ENCODE results near the gene ZNF740. TPM values are rescaled to one million over a fixed set of nuclear protein-coding genes. Genes with fewer than 3 reads are reported as not detected.

The ZNF740 gene
- total RNA-seq, 1 donor from 2014 or later, result 5.9 TPM

DNA sequence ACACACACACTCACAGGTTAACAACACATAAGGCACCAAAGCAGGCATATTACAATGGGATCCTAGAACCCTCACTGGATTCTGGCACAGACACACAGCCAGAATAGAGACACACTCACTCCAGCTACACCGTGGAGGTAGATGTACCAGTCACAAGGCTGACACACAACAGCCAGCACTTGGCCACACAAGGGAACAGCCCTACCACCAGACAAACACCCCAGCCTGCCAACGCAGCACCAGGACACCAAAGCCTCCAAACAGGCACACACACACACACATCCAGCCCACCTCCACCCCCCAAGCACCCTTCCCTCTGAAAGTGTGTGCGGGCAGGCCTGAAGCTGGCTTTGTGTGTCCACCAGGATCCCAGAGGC is 37.4 kb downstream of the ZNF740 start:
- DNase-seq (ENCODE audit: low spot score in 2 of 2), result no peak

DNA sequence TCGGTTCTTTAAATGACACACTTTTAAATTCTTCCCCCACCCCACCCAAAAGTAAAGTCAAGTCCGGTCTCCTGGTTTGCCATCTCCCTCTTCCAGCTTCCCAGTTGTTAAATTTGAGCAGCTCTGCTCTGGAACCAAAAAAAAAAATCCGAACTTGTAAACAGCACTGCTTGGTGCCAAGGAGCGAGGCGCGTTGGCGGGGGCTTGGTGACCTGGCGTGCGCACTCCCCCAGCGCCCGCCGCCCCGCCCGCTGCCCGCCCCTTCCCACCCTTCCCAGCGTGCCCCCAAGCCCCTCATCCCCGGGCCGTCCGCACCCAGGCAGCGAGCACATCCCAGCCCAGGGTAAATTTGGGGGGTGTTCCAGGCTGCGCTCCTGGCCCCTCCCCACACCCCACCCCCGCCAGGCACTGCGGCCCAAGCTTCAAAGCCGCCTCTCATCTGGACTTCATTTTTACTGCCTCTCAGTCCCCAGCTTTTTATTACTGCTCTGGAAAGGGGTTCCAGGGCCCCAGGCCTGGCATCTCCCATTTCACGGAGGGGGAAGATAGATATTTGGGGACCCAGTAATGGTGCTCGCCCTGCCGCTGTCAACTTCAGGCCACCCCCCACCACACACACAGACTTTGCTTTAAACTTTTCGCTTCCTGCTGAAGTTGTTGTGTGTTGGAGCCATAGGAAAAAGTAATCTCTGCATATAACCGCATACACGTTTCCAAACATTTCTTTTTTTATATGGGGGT is 38.2 kb downstream of the ZNF740 start:
- H3K27me3 ChIP-seq, result no peaks in the 10 kb centered on the region
- TF ChIP-seq CTCF (IDR thresholded peaks at IDR 0.05), result no peak
- no peaks in the 10 kb centered on the region for H3K9me3 ChIP-seq
- DNase-seq (ENCODE audit: low spot score in 2 of 2), result no peak
- H3K27ac ChIP-seq, result peak overlapping the region; percentile 80 to 96
- peaks cover 14 to 19% of the 10 kb centered on the region in 2 donors for H3K36me3 ChIP-seq
- peak overlapping the region; percentile 85 to 90 for H3K4me3 ChIP-seq
- intact Hi-C loops (cut with DNase I), result loop anchor here (2.0 kb wide), 1 partner anchor 76 kb away; the partner anchor contains the start of gene PFDN5
- peaks cover 24 to 42% of the 10 kb centered on the region in 2 donors for H3K4me1 ChIP-seq

More for the DNA sequence above, 37.4 kb downstream of the ZNF740 start:
- intact Hi-C loops (cut with DNase I), result loop anchor here (2.0 kb wide), 1 partner anchor 77 kb away; the partner anchor contains the start of gene PFDN5
- Histone ChIP-seq H3K27ac (peak overlapping the region; percentile 80 to 96), H3K4me1 (peaks cover 16 to 34% of the 10 kb centered on the region in 2 donors), H3K36me3 (peaks cover 20 to 27% of the 10 kb centered on the region in 2 donors), H3K27me3 (no peaks in the 10 kb centered on the region), H3K4me3 (peak overlapping the region; percentile 85 to 90), H3K9me3 (no peaks in the 10 kb centered on the region)
- no peak for TF ChIP-seq CTCF (IDR thresholded peaks at IDR 0.05)

DNA sequence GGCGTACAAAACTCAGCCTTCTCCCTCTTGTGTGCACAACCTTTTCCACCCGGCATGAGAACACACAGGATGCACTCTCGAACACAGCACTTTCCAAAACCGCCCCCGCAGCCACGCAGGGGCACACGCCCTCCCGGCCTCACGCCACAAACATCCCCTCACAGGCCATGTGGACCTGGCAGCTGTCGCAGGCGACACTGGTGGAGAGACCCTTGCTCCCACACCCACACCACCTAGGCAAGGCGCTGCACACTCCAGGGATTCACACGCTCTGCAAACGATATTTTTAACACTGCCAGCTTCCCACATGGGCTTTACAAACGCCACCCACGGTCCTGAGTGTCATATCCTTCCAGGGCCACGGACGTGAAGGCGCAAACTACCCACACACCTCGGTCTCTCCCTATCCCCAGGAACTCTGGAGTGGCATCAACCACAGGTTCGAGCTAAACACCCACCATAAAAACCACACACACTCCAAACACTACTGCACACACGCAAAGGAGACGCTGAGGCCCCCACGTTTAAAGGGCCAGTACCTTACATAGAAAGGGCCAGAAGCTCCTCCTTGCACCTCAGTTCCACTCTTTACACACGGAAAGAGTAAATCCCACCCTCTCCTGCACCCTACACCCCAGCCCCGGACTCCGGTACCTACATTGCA is 38.9 kb downstream of the ZNF740 start:
- peak overlapping the region; percentile 80 to 96 for H3K27ac ChIP-seq
- intact Hi-C loops (cut with DNase I), result loop anchor here (2.0 kb wide), 1 partner anchor 75 kb away; the partner anchor contains the start of gene PFDN5
- TF ChIP-seq CTCF (IDR thresholded peaks at IDR 0.05), result no peak
- H3K27me3 ChIP-seq, result no peaks in the 10 kb centered on the region
- no peaks in the 10 kb centered on the region for H3K9me3 ChIP-seq
- no peak for DNase-seq (ENCODE audit: low spot score in 2 of 2)
- H3K36me3 ChIP-seq, result peaks cover 7 to 12% of the 10 kb centered on the region in 2 donors
- H3K4me1 ChIP-seq, result peaks cover 27 to 49% of the 10 kb centered on the region in 2 donors
- peak overlapping the region; percentile 85 to 90 for H3K4me3 ChIP-seq

GRCh38 chr12:53219956-53220693 is 39.6 kb downstream of the ZNF740 start:
- DNase-seq (ENCODE audit: low spot score in 2 of 2), result peak in 1 of 2 donors; percentile 82
- no peak for TF ChIP-seq CTCF (IDR thresholded peaks at IDR 0.05)
- H3K4me1 ChIP-seq, result peaks cover 31 to 56% of the 10 kb centered on the region in 2 donors

DNA sequence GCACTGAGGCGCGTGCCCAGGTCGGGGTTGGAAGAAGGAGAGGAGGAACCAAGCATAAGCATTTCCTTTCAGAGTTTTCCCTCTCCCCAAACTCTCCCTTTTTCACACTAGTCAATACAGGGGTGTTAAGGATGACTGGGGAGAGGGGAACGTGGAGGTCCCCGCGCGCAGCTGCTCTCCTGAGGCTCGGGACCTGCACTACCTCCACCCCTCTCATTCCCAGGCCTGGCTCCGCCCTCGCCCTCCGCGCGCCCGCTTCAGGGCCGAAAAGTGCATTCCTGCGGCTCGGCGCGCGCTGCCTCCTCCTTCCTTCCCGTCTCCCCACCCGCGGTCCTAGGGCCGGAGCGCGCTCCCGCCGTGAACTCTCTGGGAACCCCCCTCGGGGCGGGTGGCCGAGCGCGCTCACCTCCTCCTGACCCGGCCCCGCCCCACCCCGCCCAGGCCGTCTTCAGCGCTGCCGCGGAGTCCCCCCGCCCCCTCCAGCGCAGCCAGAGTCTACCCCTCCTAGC is 40.2 kb downstream of the ZNF740 start:
- Histone ChIP-seq H3K27ac (peak overlapping the region; percentile 92 to 96), H3K4me3 (peak overlapping the region; percentile 85 to 90), H3K27me3 (no peaks in the 10 kb centered on the region), H3K36me3 (no peaks in the 10 kb centered on the region), H3K9me3 (no peaks in the 10 kb centered on the region), H3K4me1 (peaks cover 35 to 56% of the 10 kb centered on the region in 2 donors)
- peak; percentile 61 to 94 for DNase-seq (ENCODE audit: low spot score in 2 of 2)
- TF ChIP-seq CTCF (IDR thresholded peaks at IDR 0.05), result no peak
- intact Hi-C loops (cut with DNase I), result loop anchor here (1.0 to 10.0 kb wide), 3 partner anchors 11 to 1176 kb away; partner anchors contain the start of gene ESPL1

More at GRCh38 chr12:53219956-53220693, 39.6 kb downstream of the ZNF740 start:
- Histone ChIP-seq H3K4me3 (peak overlapping the region; percentile 85 to 90), H3K27me3 (no peaks in the 10 kb centered on the region), H3K27ac (peak overlapping the region; percentile 80 to 96), H3K9me3 (no peaks in the 10 kb centered on the region), H3K36me3 (peaks cover under 1 to 5% of the 10 kb centered on the region in 2 donors)
- intact Hi-C loops (cut with DNase I), result loop anchor here (2.0 to 10.0 kb wide), 3 partner anchors 49 to 1175 kb away; partner anchors contain the start of genes ESPL1 and PFDN5

All from ascending aorta (tissue), 2 donors.